Activated CD8-positive, alpha-beta T cell treated with anti-CD3 and anti-CD28 coated beads for 36 hours (primary cell): ENCODE results near the gene COX8A. TPM values are rescaled to one million over a fixed set of nuclear protein-coding genes. Genes with fewer than 3 reads are reported as not detected.

ENCODE experiments used
- ATAC-seq: fragments of 200-7000 bp; cut with Tn5 transposase; one replicate; pipeline ENCODE4 v1.10.0; 2021; ENCODE audit warnings: mild to moderate bottlenecking, moderate library complexity
- CTCF ChIA-PET: fragments of 350-600 bp; sonication (Branson Sonifier 250); formaldehyde crosslinking; loops from one replicate; lab custom pipeline; 2021; ENCODE audit warnings: antibody characterized with exemption; lab: Charles Lee
- POLR2A ChIA-PET: fragments of 350-600 bp; sonication (Branson Sonifier 250); formaldehyde crosslinking; loops from one replicate; lab custom pipeline; 2021; ENCODE audit warnings: antibody characterized with exemption; lab: Charles Lee
- DNase-seq: peaks from one replicate; pipeline ENCODE4 v3.0.0-alpha.2; 2020
- H3K27ac Mint-ChIP-seq: one replicate; pipeline ENCODE4 v1.8.0; 2021; ENCODE audit warnings: mild to moderate bottlenecking, mixed read lengths
- H3K27me3 Mint-ChIP-seq: one replicate; pipeline ENCODE4 v1.8.0; 2021; ENCODE audit warnings: mixed read lengths
- H3K36me3 Mint-ChIP-seq: one replicate; pipeline ENCODE4 v1.8.0; 2021; ENCODE audit warnings: low read depth, mixed read lengths
- H3K4me1 Mint-ChIP-seq: one replicate; pipeline ENCODE4 v1.8.0; 2021; ENCODE audit warnings: low read depth, mixed read lengths
- H3K4me3 Mint-ChIP-seq: one replicate; pipeline ENCODE4 v1.8.0; 2021; ENCODE audit warnings: mild to moderate bottlenecking, moderate library complexity, mixed read lengths
- H3K9me3 Mint-ChIP-seq: one replicate; pipeline ENCODE4 v1.8.0; 2021; ENCODE audit warnings: mixed read lengths
- intact Hi-C: fragments of 100-400 bp; cut with micrococcal nuclease; formaldehyde crosslinking; loops from one replicate; pipeline ENCODE4 v1.10.0; 2022
- total RNA-seq, 2 experiments: library from RNA; stranded (reverse); gene quantifications; one replicate each; pipeline ENCODE4 v1.2.3, GENCODE V29; 2021
- TF ChIP-seq, protein P1 (sequence below): fragments of 200-600 bp; IDR thresholded peaks from one replicate; pipeline ENCODE4 v1.8.0; 2022; ENCODE audit warnings: antibody characterized with exemption, mild to moderate bottlenecking

Gene COX8A
- total RNA-seq, 2 experiments from 2014 or later = 436 to 497 TPM

DNA sequence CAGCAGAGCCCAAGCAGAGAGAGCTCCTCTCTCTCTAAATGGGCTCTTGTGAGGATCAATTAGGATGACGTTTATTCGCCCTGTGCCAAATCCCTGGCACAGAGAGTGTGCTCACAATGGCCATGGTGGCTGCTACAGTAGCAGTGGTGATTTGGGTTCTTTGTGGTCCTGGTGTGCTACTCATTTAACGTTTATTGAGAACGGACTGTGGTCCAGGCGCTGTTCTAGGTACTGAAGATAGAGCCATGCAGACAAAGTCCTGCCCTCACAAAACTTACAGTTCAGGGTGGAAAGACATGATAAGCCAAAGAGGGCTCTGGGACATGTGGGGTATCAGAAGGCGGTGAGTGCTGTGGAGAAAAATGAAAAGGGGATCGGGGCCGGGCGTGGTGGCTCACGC, 17.1 kb downstream of the COX8A start:
- TF ChIP-seq, protein P1, sequence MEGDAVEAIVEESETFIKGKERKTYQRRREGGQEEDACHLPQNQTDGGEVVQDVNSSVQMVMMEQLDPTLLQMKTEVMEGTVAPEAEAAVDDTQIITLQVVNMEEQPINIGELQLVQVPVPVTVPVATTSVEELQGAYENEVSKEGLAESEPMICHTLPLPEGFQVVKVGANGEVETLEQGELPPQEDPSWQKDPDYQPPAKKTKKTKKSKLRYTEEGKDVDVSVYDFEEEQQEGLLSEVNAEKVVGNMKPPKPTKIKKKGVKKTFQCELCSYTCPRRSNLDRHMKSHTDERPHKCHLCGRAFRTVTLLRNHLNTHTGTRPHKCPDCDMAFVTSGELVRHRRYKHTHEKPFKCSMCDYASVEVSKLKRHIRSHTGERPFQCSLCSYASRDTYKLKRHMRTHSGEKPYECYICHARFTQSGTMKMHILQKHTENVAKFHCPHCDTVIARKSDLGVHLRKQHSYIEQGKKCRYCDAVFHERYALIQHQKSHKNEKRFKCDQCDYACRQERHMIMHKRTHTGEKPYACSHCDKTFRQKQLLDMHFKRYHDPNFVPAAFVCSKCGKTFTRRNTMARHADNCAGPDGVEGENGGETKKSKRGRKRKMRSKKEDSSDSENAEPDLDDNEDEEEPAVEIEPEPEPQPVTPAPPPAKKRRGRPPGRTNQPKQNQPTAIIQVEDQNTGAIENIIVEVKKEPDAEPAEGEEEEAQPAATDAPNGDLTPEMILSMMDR = no peak
- peaks cover 41% of the 10 kb centered on the region for H3K36me3 Mint-ChIP-seq
- intact Hi-C loops = no loop called here
- ATAC-seq = no peak
- CTCF ChIA-PET = interaction anchor here (2.9 kb wide), 1 partner anchor 8 kb away, joined by 8 read pairs; no protein-coding TSS in a partner anchor
- no peak overlapping the region for H3K4me3 Mint-ChIP-seq
- H3K27me3 Mint-ChIP-seq = no peaks in the 10 kb centered on the region
- POLR2A ChIA-PET = interaction anchor here (1.5 to 4.2 kb wide), 2 partner anchors 10 to 23 kb away, joined by 6 to 26 read pairs; no protein-coding TSS in a partner anchor
- peaks cover 28% of the 10 kb centered on the region for H3K4me1 Mint-ChIP-seq
- no peak overlapping the region for H3K27ac Mint-ChIP-seq
- no peaks in the 10 kb centered on the region for H3K9me3 Mint-ChIP-seq
- DNase-seq = no peak

DNA sequence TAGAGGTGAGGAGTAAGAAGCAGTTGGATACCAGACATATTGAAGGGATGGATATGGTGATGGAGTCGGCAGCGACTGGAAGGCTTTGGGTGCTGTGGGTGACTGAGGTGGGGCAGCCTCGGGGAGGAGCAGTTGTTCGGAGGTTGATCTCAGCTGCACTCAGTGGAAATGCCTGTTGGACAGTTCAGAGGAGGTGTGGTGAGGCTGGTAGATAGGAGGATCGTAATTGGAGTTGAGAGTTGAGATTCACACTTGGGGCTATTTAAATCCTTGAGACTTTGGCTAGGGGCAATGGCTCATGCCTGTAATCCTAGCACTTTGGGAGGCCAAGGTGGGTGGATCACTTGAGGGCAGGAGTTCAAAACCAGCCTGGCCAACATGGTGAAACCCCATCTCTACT, 18.7 kb downstream of the COX8A start:
- CTCF ChIA-PET = no interaction called here
- peaks cover 20% of the 10 kb centered on the region for H3K4me1 Mint-ChIP-seq
- no peaks in the 10 kb centered on the region for H3K27me3 Mint-ChIP-seq
- peaks cover 40% of the 10 kb centered on the region for H3K36me3 Mint-ChIP-seq
- no peak overlapping the region for H3K27ac Mint-ChIP-seq
- no peak overlapping the region for H3K4me3 Mint-ChIP-seq
- intact Hi-C loops = no loop called here
- TF ChIP-seq, protein P1 = no peak
- ATAC-seq = no peak
- POLR2A ChIA-PET = no interaction called here
- H3K9me3 Mint-ChIP-seq = no peaks in the 10 kb centered on the region
- DNase-seq = no peak

GRCh38 chr11:63993993-63994392, 19.6 kb downstream of the COX8A start:
- TF ChIP-seq, protein P1 = no peak
- DNase-seq (no peak), ATAC-seq (no peak)
- peaks cover 38% of the 10 kb centered on the region for H3K36me3 Mint-ChIP-seq
- no peak overlapping the region for H3K27ac Mint-ChIP-seq
- intact Hi-C loops = no loop called here
- POLR2A ChIA-PET = interaction anchor here (0.6 to 1.9 kb wide), 3 partner anchors 8 to 36 kb away, joined by 3 to 7 read pairs (median 3); partner anchors contain the start of gene OTUB1
- H3K9me3 Mint-ChIP-seq = no peaks in the 10 kb centered on the region
- peaks cover 13% of the 10 kb centered on the region for H3K4me1 Mint-ChIP-seq
- no peaks in the 10 kb centered on the region for H3K27me3 Mint-ChIP-seq
- no peak overlapping the region for H3K4me3 Mint-ChIP-seq
- CTCF ChIA-PET = no interaction called here

GRCh38 chr11:63996512-63996911, 22.1 kb downstream of the COX8A start:
- intact Hi-C loops = no loop called here
- POLR2A ChIA-PET = no interaction called here
- CTCF ChIA-PET = interaction anchor here (1.8 to 2.0 kb wide), 2 partner anchors 151 to 153 kb away, joined by 4 to 7 read pairs; no protein-coding TSS in a partner anchor
- Mint-ChIP-seq H3K4me1 (peaks cover 12% of the 10 kb centered on the region), H3K27me3 (peaks cover 2% of the 10 kb centered on the region), H3K27ac (no peak overlapping the region), H3K9me3 (no peaks in the 10 kb centered on the region), H3K36me3 (peaks cover 20% of the 10 kb centered on the region), H3K4me3 (no peak overlapping the region)
- DNase-seq (no peak), ATAC-seq (no peak)
- TF ChIP-seq, protein P1 = no peak

DNA sequence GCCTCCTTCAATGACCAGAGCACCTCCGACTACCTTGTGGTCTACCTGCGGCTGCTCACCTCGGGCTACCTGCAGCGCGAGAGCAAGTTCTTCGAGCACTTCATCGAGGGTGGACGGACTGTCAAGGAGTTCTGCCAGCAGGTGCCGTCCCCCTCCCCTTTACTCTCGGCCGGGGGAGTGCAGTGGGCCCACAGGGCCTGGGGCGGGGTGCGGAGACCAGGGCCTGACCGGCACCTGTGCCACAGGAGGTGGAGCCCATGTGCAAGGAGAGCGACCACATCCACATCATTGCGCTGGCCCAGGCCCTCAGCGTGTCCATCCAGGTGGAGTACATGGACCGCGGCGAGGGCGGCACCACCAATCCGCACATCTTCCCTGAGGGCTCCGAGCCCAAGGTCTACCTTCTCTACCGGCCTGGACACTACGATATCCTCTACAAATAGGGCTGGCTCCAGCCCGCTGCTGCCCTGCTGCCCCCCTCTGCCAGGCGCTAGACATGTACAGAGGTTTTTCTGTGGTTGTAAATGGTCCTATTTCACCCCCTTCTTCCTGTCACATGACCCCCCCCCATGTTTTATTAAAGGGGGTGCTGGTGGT, 22.8 kb downstream of the COX8A start:
- CTCF ChIA-PET = interaction anchor here (6.5 kb wide), 1 partner anchor 153 kb away, joined by 151 read pairs; no protein-coding TSS in a partner anchor
- peaks cover 2% of the 10 kb centered on the region for H3K27me3 Mint-ChIP-seq

More for the DNA sequence above, 22.8 kb downstream of the COX8A start:
- peaks cover 18% of the 10 kb centered on the region for H3K36me3 Mint-ChIP-seq
- no peak overlapping the region for H3K27ac Mint-ChIP-seq
- intact Hi-C loops = no loop called here
- POLR2A ChIA-PET = interaction anchor here (1.6 kb wide), 1 partner anchor 10 kb away, joined by 6 read pairs; no protein-coding TSS in a partner anchor
- TF ChIP-seq, protein P1 = no peak
- no peak overlapping the region for H3K4me3 Mint-ChIP-seq
- DNase-seq = no peak
- H3K4me1 Mint-ChIP-seq = peaks cover 9% of the 10 kb centered on the region
- no peak for ATAC-seq
- H3K9me3 Mint-ChIP-seq = no peaks in the 10 kb centered on the region
